ENCODE results near the gene EFNB1.

- peak in 2 of 3 experiments; percentile 77 to 84 for TF ChIP-seq CTCF (optimal IDR thresholded peaks at IDR 0.05 in 1 of 3, IDR thresholded peaks at IDR 0.05 in 1 of 3, conservative IDR thresholded peaks at IDR 0.05 in 1 of 3; ENCODE audit: extremely low read depth in 1 of 3, insufficient read depth in 2 of 3, low read length in 3 of 3)
- no peak for TF ChIP-seq EZH2 (IDR thresholded peaks at IDR 0.05; ENCODE audit: low read length)
These were observed 785 bp upstream of the EFNB1 start for GRCh38 chrX:68827848-68828624.
